Posterior vena cava (tissue), 2 donors: Measurements from ENCODE around the gene ZNF526. TPM values are rescaled to one million over a fixed set of nuclear protein-coding genes. Genes with fewer than 3 reads are reported as not detected.

Experiments used
- DNase-seq: peaks from one replicate; pipeline ENCODE4 v3.0.0-alpha.2; 2020; ENCODE audit warnings: low spot score
- intact Hi-C, 2 donors: fragments of 100-400 bp; cut with DNase I; formaldehyde crosslinking; loops; one replicate each; pipeline versions ENCODE4 v1.14.1 to v1.14.2; 2022 to 2023
- total RNA-seq, 2 donors: library from RNA; stranded (reverse); fragmentation: NEBNext Ultra II Directional; extraction: Animal tissue kit (Norgen Biotek cat#: 25700); gene quantifications; one replicate each; pipeline ENCODE4 v1.2.1, GENCODE V29; 2021
- donor health status: DM: yes; HTN: yes; CAD: no.
- donor health status: DM: yes; HTN: yes; CAD: no.

Gene ZNF526
- total RNA-seq, 2 donors from 2014 or later: 8.2 to 8.7 TPM

- DNase-seq: peak; percentile 85
- intact Hi-C loops: no loop called here
These were observed 3.2 kb upstream of the ZNF526 start for GRCh38 chr19:42216653-42217519.

- intact Hi-C loops: no loop called here
- peak; percentile 99 for DNase-seq
These were observed 2.3 kb upstream of the ZNF526 start, which contains the start of gene DEDD2 for GRCh38 chr19:42217520-42218437. Gene DEDD2 (minus strand): TSS chr19:42217677. CDS start chr19:42217007, 670 bp downstream.

- intact Hi-C loops: no loop called here
- no peak for DNase-seq
These were observed 612 bp downstream of the ZNF526 start for GRCh38 chr19:42220751-42221097.

- no peak for DNase-seq
- intact Hi-C loops: no loop called here
These were observed 5.0 kb downstream of the ZNF526 start for GRCh38 chr19:42224940-42225717.

- intact Hi-C loops: no loop called here
- DNase-seq: no peak
These were observed 5.7 kb downstream of the ZNF526 start for GRCh38 chr19:42225718-42226292.

DNA sequence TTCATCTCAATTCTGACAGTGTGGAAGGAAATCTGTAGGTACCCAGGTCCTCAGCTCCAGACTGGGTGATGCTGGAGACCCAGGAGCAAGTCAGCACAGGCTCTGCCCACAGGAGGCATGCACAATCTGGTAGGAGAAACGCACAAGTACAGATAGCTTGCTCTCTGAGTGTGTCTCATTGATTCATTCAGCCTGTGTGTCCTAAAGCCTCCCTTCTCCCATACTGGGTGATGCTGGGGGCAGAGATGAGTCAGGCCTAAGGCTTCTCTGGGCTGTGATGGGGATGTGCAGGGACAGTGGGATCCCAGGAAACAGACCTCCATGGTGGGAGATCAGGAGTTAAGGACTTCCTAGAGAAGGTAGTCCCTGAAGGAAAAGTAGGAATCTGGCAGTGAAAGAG, 6.8 kb downstream of the ZNF526 start:
- intact Hi-C loops: no loop called here
- DNase-seq: no peak

DNA sequence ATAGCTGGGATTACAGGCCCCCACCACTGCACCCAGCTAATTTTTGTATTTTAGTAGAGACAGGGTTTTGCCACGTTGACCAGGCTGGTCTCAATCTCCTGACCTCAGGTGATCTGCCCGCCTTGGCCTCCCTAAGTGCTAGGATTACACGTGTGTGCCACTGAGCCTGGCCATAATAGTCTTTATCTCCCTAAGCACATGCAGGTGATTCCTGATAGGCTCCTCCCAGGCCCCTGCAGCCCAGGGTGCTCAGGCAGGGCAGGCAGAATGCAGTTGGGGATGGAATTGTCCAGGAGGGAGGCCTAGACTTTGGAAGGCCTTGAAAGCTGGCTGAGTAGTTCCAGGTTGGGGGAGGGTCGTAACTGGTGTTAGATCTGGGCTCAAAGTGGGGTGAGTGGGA, 8.5 kb downstream of the ZNF526 start:
- no peak for DNase-seq
- intact Hi-C loops: no loop called here

DNA sequence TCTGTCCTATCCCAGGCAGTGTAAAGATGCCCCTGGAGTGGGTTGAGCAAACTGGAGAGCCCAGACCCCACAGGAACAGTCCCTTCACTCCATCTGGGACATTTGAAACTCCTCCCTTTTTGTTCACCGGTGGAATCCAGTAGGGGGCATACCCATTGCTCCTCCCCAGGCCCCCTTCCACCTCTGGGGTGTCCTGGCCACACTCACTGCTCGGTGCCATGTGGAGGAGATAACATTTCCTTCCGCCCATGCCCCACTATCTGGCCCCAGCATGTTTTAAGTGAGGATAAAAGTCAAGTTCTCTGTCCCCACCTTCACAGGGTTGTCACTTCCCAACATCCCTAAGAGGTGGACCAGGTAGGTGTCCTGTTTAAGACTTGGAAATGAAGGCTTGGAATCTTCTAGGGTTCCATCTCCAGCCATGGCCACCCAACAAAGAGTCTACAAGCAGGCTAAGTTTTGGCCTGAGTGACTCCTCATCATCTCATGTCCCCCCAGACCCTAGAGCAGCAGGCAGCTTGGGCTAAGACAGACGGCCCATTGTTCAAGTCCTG, 9.3 kb downstream of the ZNF526 start:
- intact Hi-C loops: no loop called here
- DNase-seq: no peak

GRCh38 chr19:42229855-42230351, 9.8 kb downstream of the ZNF526 start:
- no peak for DNase-seq
- intact Hi-C loops: no loop called here

DNA sequence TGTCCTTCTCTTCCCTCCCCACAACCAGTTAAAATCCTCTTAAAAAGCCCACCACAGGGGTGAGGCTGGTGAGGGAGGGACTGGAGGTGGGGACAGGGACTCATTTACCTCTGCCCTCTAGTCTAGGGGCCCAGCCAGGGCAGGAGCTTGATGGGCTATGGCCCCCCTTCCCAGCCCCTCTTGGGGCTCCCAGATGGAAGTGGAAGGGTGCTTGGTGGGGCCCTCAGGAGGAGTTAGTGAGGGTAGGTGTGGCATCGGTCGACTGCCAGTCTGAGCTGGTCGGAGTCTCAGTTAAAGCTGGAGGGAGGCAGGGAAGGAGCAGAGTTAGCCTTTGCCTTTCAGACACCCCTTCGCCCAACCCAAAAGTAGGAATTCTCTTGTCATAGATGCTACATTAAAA, 10.5 kb downstream of the ZNF526 start:
- DNase-seq: no peak
- intact Hi-C loops: no loop called here

DNA sequence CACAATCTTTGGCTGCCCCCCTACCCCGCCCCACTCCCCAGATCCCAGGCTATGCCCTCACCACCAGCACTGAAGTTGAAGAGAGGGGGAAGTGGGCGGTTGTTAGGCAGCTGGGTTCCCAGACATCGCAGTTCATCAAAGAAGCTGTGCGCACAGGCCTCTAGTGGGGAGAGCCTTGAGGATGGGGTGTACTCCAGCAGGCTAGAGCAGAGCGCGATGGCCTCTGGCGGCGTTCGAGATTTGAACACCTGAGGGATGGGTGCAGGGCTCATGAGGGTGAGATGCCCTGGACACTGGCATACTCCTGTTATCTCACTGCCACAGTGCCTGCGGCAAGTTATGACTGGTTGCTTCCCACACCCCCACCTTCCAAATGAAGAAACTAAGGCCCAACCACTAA, 12.3 kb downstream of the ZNF526 start:
- intact Hi-C loops: no loop called here
- DNase-seq: no peak

DNA sequence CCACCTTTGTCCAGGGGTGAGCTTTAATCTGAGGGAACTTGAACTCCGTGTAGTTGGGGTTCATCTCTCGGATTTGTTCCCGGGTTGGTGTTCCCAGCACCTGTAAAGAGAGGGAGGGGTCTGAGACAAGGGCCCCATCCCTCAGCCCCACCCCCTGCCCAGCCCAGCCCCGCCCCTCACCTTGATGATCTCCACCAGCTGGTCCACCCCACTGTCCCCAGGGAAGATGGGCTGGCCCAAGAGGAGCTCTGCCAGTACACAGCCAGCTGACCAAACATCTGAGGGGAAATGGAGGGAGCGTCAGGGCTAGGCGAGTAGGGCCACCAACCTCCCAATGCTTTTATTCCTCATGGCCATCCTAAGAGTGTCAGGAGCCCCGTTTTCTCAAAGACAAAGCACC, 13.0 kb downstream of the ZNF526 start:
- no peak for DNase-seq
- intact Hi-C loops: no loop called here

DNA sequence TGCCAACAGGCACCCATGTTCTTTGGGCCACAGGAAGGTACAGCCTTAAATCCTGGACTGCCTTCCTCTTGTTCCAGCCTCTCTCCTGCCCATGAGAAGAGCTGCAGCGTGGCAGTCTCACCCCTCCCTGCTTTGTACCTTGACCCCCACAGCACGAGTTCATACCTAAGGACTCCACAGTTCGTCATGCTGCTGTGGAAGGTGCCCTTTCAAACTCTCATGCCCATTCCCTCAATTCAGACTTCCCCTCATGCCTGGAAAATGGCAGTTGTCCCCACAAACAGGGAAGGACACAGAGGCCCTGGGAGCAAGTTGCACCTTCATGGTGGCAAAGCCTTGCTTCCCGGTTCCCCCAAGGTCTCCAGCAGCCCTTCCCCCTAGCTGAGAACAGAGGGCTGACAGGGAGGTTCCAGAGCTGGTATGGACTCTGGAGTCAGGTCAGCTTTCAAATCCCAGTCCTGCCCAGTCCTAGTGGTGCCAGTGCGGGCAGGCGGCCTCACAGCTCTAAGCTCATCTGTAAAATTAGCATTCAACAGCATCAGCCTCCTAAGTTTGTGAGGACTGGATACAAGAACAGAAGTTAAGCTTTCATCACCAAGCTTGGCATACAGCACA, 13.7 kb downstream of the ZNF526 start:
- intact Hi-C loops: no loop called here
- no peak for DNase-seq

DNA sequence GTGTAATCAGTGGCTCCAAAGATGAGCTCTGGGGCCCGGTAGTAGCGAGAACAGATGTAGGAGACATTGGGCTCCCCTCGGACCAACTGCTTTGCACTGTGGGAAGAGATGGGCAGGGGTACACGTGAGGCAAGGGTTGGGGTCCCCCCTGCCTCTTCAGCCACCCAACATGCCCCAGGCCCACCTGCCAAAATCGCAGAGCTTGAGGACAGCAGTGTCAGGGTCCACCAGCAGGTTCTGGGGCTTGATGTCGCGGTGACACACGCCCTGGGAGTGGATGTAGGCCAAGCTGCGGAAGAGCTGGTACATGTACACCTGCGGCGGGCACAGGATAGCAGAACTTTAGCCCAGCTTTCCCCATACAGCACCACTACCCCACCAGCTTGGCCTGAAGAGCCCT, 14.3 kb downstream of the ZNF526 start:
- intact Hi-C loops: no loop called here
- no peak for DNase-seq

- DNase-seq: no peak
- intact Hi-C loops: no loop called here
These were observed 15.1 kb downstream of the ZNF526 start for GRCh38 chr19:42235181-42235580.

DNA sequence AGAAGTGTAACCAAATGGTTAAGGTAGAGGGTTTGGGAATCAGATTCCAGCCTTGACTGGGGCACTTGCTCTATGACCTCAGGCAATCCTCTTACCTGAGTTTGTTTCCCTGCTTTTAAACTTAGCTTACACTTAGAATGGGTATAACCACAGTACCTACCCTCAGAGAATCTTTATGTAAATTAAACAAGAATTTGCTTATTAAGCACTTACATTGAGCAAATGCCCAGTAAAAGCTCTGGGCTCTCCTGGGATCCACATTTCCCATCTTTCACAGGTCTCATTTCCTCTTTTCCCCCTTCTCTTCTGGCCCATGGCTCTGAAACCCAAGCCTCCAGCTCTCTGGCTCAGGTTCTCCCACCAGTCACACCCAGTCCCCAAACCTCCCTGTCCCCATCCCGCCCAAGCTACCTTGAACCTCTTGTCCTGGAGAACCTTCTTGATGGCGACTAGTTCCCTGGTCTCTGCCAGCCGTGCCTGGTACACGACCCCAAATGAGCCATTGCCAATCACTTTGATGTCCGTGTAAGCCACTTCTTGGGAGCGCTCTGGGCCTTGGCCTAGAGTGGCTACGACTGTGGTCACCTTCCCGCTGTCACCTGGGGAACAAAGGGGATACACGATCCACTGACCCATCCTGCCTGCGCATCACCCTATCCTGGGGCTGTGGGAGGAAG, 19.6 kb downstream of the ZNF526 start:
- DNase-seq: no peak
- intact Hi-C loops: loop anchor here in 1 of 2 donors (10.0 kb wide), 1 partner anchor 55 kb away; no protein-coding TSS in a partner anchor

DNA sequence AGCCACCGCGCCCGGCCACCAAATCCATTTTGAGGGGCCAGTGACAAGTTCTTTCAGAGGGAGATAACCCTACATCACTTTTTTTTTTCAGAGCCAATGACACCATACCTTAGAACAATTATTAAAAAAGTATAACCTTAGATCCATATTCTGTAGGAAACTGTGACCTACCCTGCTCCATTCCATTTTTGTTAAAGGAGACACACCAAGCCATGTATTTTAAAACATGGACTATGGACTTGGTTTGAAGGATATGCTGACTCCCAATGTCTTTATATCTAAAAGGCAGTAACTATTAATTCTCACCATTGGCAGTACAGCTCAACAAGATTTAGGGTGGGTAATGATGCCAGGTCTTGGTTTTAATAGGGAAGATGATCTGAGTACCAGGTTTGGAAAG, 21.2 kb downstream of the ZNF526 start:
- no peak for DNase-seq
- intact Hi-C loops: loop anchor here in 1 of 2 donors (10.0 kb wide), 1 partner anchor 54 kb away; no protein-coding TSS in a partner anchor

- intact Hi-C loops: loop anchor here in 1 of 2 donors (10.0 kb wide), 1 partner anchor 53 kb away; no protein-coding TSS in a partner anchor
- no peak for DNase-seq
These were observed 22.0 kb downstream of the ZNF526 start for GRCh38 chr19:42242069-42242511.
